Kidney glomerular epithelial cell (primary cell): Measurements from ENCODE around the gene IPO11.

ENCODE experiments used
- DNase-seq: peaks from one replicate; lab custom pipeline; 2025; lab: John Stamatoyannopoulos, UW

Gene IPO11

GRCh38 chr5:62572918-62573514, 160.5 kb downstream of the IPO11 start:
- DNase-seq: no peak

GRCh38 chr5:62574599-62574998, 162.0 kb downstream of the IPO11 start:
- DNase-seq: no peak

GRCh38 chr5:62575066-62575465, 162.5 kb downstream of the IPO11 start:
- no peak for DNase-seq

- DNase-seq: no peak
These were observed 162.9 kb downstream of the IPO11 start for GRCh38 chr5:62575489-62575888.

GRCh38 chr5:62576570-62577170, 164.1 kb downstream of the IPO11 start:
- DNase-seq: no peak

GRCh38 chr5:62577488-62577887, 164.9 kb downstream of the IPO11 start:
- no peak for DNase-seq

- no peak for DNase-seq
These were observed 166.0 kb downstream of the IPO11 start, which contains the start of gene LRRC70 for GRCh38 chr5:62578540-62578939. TSS of gene LRRC70 (plus strand) at chr5:62578819. CDS start at chr5:62579439, 620 bp downstream.

- DNase-seq: no peak
These were observed 167.2 kb downstream of the IPO11 start for GRCh38 chr5:62579761-62580160.

- no peak for DNase-seq
These were observed 169.5 kb downstream of the IPO11 start for GRCh38 chr5:62581836-62582597.

- DNase-seq: no peak
These were observed 171.8 kb downstream of the IPO11 start for GRCh38 chr5:62584391-62584790.

- DNase-seq: no peak
These were observed 172.7 kb downstream of the IPO11 start for GRCh38 chr5:62585306-62585705.

- no peak for DNase-seq
These were observed 173.2 kb downstream of the IPO11 start for GRCh38 chr5:62585751-62586150.

GRCh38 chr5:62587737-62588136, 175.2 kb downstream of the IPO11 start:
- DNase-seq: no peak

GRCh38 chr5:62588668-62589067, 176.1 kb downstream of the IPO11 start:
- DNase-seq: no peak

- no peak for DNase-seq
These were observed 176.9 kb downstream of the IPO11 start for GRCh38 chr5:62589504-62589903.

- no peak for DNase-seq
These were observed 177.8 kb downstream of the IPO11 start for GRCh38 chr5:62590387-62590786.

- DNase-seq: no peak
These were observed 180.0 kb downstream of the IPO11 start for GRCh38 chr5:62592558-62592957.

- DNase-seq: no peak
These were observed 180.8 kb downstream of the IPO11 start for GRCh38 chr5:62593331-62593730.

GRCh38 chr5:62594364-62594984, 181.9 kb downstream of the IPO11 start:
- DNase-seq: no peak

- DNase-seq: no peak
These were observed 183.5 kb downstream of the IPO11 start for GRCh38 chr5:62596096-62596495.

GRCh38 chr5:62596691-62597090, 184.1 kb downstream of the IPO11 start:
- no peak for DNase-seq

- DNase-seq: no peak
These were observed 184.8 kb downstream of the IPO11 start for GRCh38 chr5:62597314-62597713.
